ENCODE measurements around the gene STK10. TPM values are rescaled to one million over a fixed set of nuclear protein-coding genes. Genes with fewer than 3 reads are reported as not detected.

Gene STK10
- total and polyA plus RNA-seq, 2 of the 8 experiments (the other 6 are each of a cell fraction or from before 2014, with no cell fraction given) = 10.5 to 21.4 TPM

DNA sequence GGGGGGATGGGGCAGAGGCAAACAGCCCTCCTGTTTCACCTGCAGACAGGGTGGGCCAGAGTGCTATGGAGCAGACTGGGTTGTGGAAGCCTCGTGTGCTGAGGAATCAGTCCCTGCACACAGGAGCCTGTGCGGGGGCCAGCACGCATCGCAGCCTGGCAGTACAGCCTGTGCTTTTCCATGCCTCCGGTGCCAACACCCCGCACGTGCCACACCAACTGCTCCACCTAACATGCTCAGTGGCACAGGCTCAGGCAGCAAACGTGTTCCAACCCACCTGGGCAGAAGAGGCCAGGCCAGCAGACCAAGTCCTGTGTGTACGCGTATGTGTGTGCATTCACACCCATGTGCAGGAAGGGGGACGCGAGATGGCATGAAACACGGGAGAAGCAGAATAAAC, 144.2 kb downstream of the STK10 start:
- ChIA-PET POLR2A (ENCODE audit: partially characterized antibody) (interaction anchor here (1.4 kb wide), 1 partner anchor 37 kb away, joined by 9 read pairs; the partner anchor contains the start of gene FBXW11), CTCF (ENCODE audit: partially characterized antibody) (interaction anchor here (1.6 to 5.9 kb wide), 8 partner anchors 7 to 135 kb away, joined by 5 to 83 read pairs (median 32); partner anchors contain the start of gene FBXW11)
- Histone ChIP-seq H3K4me2 (ENCODE audit: insufficient read depth in 1 of 2, low read depth in 2 of 2, low read length in 2 of 2) (no peak overlapping the region), H3K9ac (replicated peaks in 1 of 4; ENCODE audit: extremely low read depth in 1 of 4, low read depth in 3 of 4, low read length in 3 of 4) (no peak overlapping the region), H3K9me3 (ENCODE audit: insufficient read depth in 2 of 2, low read depth in 1 of 2, low read length in 1 of 2) (no peaks in the 10 kb centered on the region), H3K27me3 (replicated peaks in 1 of 4; ENCODE audit: control insufficient read depth in 3 of 4, extremely low read depth in 1 of 4, insufficient read depth in 3 of 4, low read length in 3 of 4) (no peaks in the 10 kb centered on the region), H3K27ac (ENCODE audit: low read depth, low read length) (0 out of 2 replicates have a peak overlapping the region, but pooled peaks have one; percentile 16), H3K18ac (ENCODE audit: extremely low read depth, low read length) (no peak overlapping the region), H3K14ac (ENCODE audit: insufficient read length) (no peak overlapping the region), H3K4ac (replicated peaks; ENCODE audit: insufficient read length, low read depth, low read length) (no peak overlapping the region), H4K91ac (replicated peaks; ENCODE audit: insufficient read length, low read length) (no peak overlapping the region), H3K56ac (replicated peaks; ENCODE audit: insufficient read length, low read depth, low read length) (no peak overlapping the region), H3K23me2 (ENCODE audit: low read depth, low read length) (no peaks in the 10 kb centered on the region), H2BK20ac (ENCODE audit: low read length) (no peak overlapping the region), H3K4me1 (replicated peaks in 1 of 4; ENCODE audit: control insufficient read depth in 3 of 4, insufficient read depth in 4 of 4, low read length in 3 of 4) (peaks cover 0 to 9% (median 0%) of the 10 kb centered on the region in 4 experiments; a peak in 5 of 7 replicates), H3K79me1 (ENCODE audit: low read depth, low read length) (no peaks in the 10 kb centered on the region), H3K4me3 (ENCODE audit: extremely low read depth in 1 of 4, insufficient read depth in 2 of 4, low read depth in 3 of 4, low read length in 4 of 4) (no peak overlapping the region), H4K8ac (ENCODE audit: extremely low read depth, insufficient read depth, low read length) (no peak overlapping the region; the same call in 1 of the 2 replicates), H3K23ac (ENCODE audit: insufficient read length) (no peak overlapping the region), H2AK5ac (ENCODE audit: low read depth, low read length) (no peak overlapping the region), H2AFZ (ENCODE audit: low read length) (no peak overlapping the region), H3K79me2 (ENCODE audit: control insufficient read depth in 1 of 2, insufficient read depth in 2 of 2, low read length in 2 of 2) (no peaks in the 10 kb centered on the region), H2BK12ac (ENCODE audit: low read depth, low read length) (peak overlapping the region; percentile 55; the same call in 1 of the 2 replicates), H2BK120ac (replicated peaks; ENCODE audit: low read depth, low read length) (no peak overlapping the region), H4K20me1 (replicated peaks in 1 of 2; ENCODE audit: control insufficient read depth in 1 of 2, insufficient read depth in 2 of 2, low read length in 2 of 2) (no peaks in the 10 kb centered on the region), H2BK5ac (ENCODE audit: low read depth, low read length) (peak overlapping the region; percentile 48; the same call in 1 of the 2 replicates), H4K5ac (ENCODE audit: insufficient read length, low read depth, low read length) (no peak overlapping the region), H3K36me3 (ENCODE audit: control insufficient read depth in 2 of 4, insufficient read depth in 4 of 4, low read length in 3 of 4) (no peaks in the 10 kb centered on the region), H2BK15ac (ENCODE audit: low read length) (no peak overlapping the region)
- no peak for DNase-seq (ENCODE audit: low read depth in 1 of 2, low spot score in 2 of 2)
- TF ChIP-seq GTF2F1 (IDR thresholded peaks at IDR 0.05; ENCODE audit: borderline replicate concordance, low read depth, low read length) (no peak), MAFK (IDR thresholded peaks at IDR 0.05; ENCODE audit: low read depth, low read length) (no peak)
- WGBS, 2 experiments (ENCODE audit: extremely low coverage in 1 of 2, insufficient coverage in 1 of 2, insufficient read length in 1 of 2, insufficient replicate concordance in 2 of 2, low coverage in 1 of 2, low lambda C conversion rate in 2 of 2, missing lambda C conversion rate in 1 of 2) = 95% methylated on average over 13 of the region's 13 CpGs; no CpG with 5 or more reads in 1 of the 2 experiments
- no peak for FAIRE-seq

Measured in H1 (cell line).